HG02678 (cell line): ENCODE data around the gene TOR1AIP1.
"Not testable (repeated sequence)": the region's sequence is repeated elsewhere in the genome, so short reads cannot be mapped to it uniquely, and the experiment has no call there.

Experiments
- ATAC-seq: cut with Tn5 transposase; IDR thresholded peaks from one replicate; pipeline ENCODE4 v1.9.1; 2021; ENCODE audit warnings: mild to moderate bottlenecking, moderate library complexity; ENCODE audit not compliant: unreplicated experiment

The TOR1AIP1 gene

GRCh38 chr1:179935909-179936496 lies 53.9 kb downstream of the TOR1AIP1 start:
- peak; percentile 50 for ATAC-seq

GRCh38 chr1:179937668-179938254 lies 55.7 kb downstream of the TOR1AIP1 start:
- no peak for ATAC-seq

- ATAC-seq = no peak
These were observed 56.7 kb downstream of the TOR1AIP1 start for GRCh38 chr1:179938752-179939151.

GRCh38 chr1:179939941-179940340 lies 57.9 kb downstream of the TOR1AIP1 start:
- ATAC-seq = no peak

- ATAC-seq = no peak
These were observed 59.4 kb downstream of the TOR1AIP1 start for GRCh38 chr1:179941454-179941853.

GRCh38 chr1:179950651-179951050 lies 68.6 kb downstream of the TOR1AIP1 start:
- no peak for ATAC-seq

GRCh38 chr1:179951383-179952144 lies 69.5 kb downstream of the TOR1AIP1 start:
- ATAC-seq = no peak

GRCh38 chr1:179952186-179952585 lies 70.1 kb downstream of the TOR1AIP1 start:
- ATAC-seq = no peak

GRCh38 chr1:179953974-179954492 lies 71.9 kb downstream of the TOR1AIP1 start:
- peak; percentile 27 for ATAC-seq

- ATAC-seq = peak; percentile 89
These were observed 72.6 kb downstream of the TOR1AIP1 start, which contains the start of gene CEP350 for GRCh38 chr1:179954493-179955286. Gene CEP350, plus strand, starts transcription at chr1:179954810. Its CDS starts 31,372 bp downstream, at chr1:179986182.

- no peak for ATAC-seq
These were observed 73.2 kb downstream of the TOR1AIP1 start for GRCh38 chr1:179955287-179955680.

GRCh38 chr1:179955731-179956130 lies 73.6 kb downstream of the TOR1AIP1 start:
- ATAC-seq = no peak

- no peak for ATAC-seq
These were observed 76.3 kb downstream of the TOR1AIP1 start for GRCh38 chr1:179958359-179958758.

GRCh38 chr1:179962168-179962567 lies 80.1 kb downstream of the TOR1AIP1 start:
- ATAC-seq = not testable (repeated sequence)

- no peak for ATAC-seq
These were observed 84.5 kb downstream of the TOR1AIP1 start for GRCh38 chr1:179966551-179966950.

- ATAC-seq = no peak
These were observed 86.4 kb downstream of the TOR1AIP1 start for GRCh38 chr1:179968284-179968993.

- no peak for ATAC-seq
These were observed 87.2 kb downstream of the TOR1AIP1 start for GRCh38 chr1:179968994-179969919.
